WERI-Rb-1 (cell line): ENCODE measurements around the gene ATP5F1E.

ENCODE experiments used
- DNase-seq: peaks from one replicate; pipeline ENCODE4 v3.0.0-alpha.2; 2020
- H3K27ac ChIP-seq: fragments of 250-450 bp; sonication (Bioruptor Pico); 2 replicates; pipeline ENCODE4 v1.5.1; 2020; ENCODE audit warnings: mild to moderate bottlenecking, moderate library complexity
- H3K27me3 ChIP-seq: fragments of 250-450 bp; sonication (Bioruptor Pico); 2 replicates; pipeline ENCODE4 v1.5.1; 2021; ENCODE audit warnings: mild to moderate bottlenecking, low read depth, moderate library complexity; ENCODE audit not compliant: insufficient read depth, severe bottlenecking
- H3K36me3 ChIP-seq: fragments of 250-450 bp; sonication (Bioruptor Pico); 2 replicates; pipeline ENCODE4 v1.5.1; 2020; ENCODE audit warnings: mild to moderate bottlenecking, moderate library complexity
- H3K4me3 ChIP-seq: 2 replicates; pipeline ENCODE4 v1.5.1; 2011; ENCODE audit warnings: low read depth, mild to moderate bottlenecking, control low read depth, low read length
- H3K9me3 ChIP-seq: fragments of 250-450 bp; sonication (Bioruptor Pico); 2 replicates; pipeline ENCODE4 v1.5.1; 2021; ENCODE audit warnings: mild to moderate bottlenecking, moderate library complexity; ENCODE audit not compliant: severe bottlenecking
- CTCF ChIP-seq: IDR thresholded peaks from 2 replicates; pipeline ENCODE4 v1.5.1; 2011; ENCODE audit warnings: low read depth, mild to moderate bottlenecking, control low read depth, inconsistent platforms, low read length

The ATP5F1E gene

GRCh38 chr20:59001449-59002171, 30.5 kb downstream of the ATP5F1E start:
- TF ChIP-seq CTCF, result no peak
- H3K36me3 ChIP-seq, result peaks cover 1% of the 10 kb centered on the region; the same call in 1 of the 2 replicates
- H3K9me3 ChIP-seq, result no peaks in the 10 kb centered on the region

GRCh38 chr20:59001068-59001448, 31.1 kb downstream of the ATP5F1E start:
- DNase-seq, result no peak
- H3K36me3 ChIP-seq, result peaks cover 5% of the 10 kb centered on the region
- H3K9me3 ChIP-seq, result no peaks in the 10 kb centered on the region
- H3K4me3 ChIP-seq, result no peak overlapping the region
- no peak overlapping the region for H3K27ac ChIP-seq
- H3K27me3 ChIP-seq, result no peaks in the 10 kb centered on the region
- TF ChIP-seq CTCF, result no peak

More at GRCh38 chr20:59001449-59002171, 30.5 kb downstream of the ATP5F1E start:
- H3K4me3 ChIP-seq, result no peak overlapping the region
- DNase-seq, result no peak
- H3K27ac ChIP-seq, result no peak overlapping the region
- no peaks in the 10 kb centered on the region for H3K27me3 ChIP-seq

GRCh38 chr20:59000326-59000725, 31.8 kb downstream of the ATP5F1E start:
- no peak overlapping the region for H3K27ac ChIP-seq
- TF ChIP-seq CTCF, result no peak
- H3K36me3 ChIP-seq, result peaks cover 12% of the 10 kb centered on the region
- H3K27me3 ChIP-seq, result no peaks in the 10 kb centered on the region
- H3K9me3 ChIP-seq, result no peaks in the 10 kb centered on the region
- no peak for DNase-seq
- H3K4me3 ChIP-seq, result no peak overlapping the region

- H3K27ac ChIP-seq, result no peak overlapping the region
- DNase-seq, result no peak
- H3K36me3 ChIP-seq, result peaks cover 29% of the 10 kb centered on the region
- no peak for TF ChIP-seq CTCF
- H3K9me3 ChIP-seq, result no peaks in the 10 kb centered on the region
- no peaks in the 10 kb centered on the region for H3K27me3 ChIP-seq
- H3K4me3 ChIP-seq, result no peak overlapping the region
Measured at GRCh38 chr20:58998656-58999055, 33.5 kb downstream of the ATP5F1E start.

GRCh38 chr20:58997141-58997770, 34.9 kb downstream of the ATP5F1E start:
- TF ChIP-seq CTCF, result no peak
- Histone ChIP-seq H3K27me3 (no peaks in the 10 kb centered on the region), H3K27ac (no peak overlapping the region), H3K4me3 (no peak overlapping the region), H3K9me3 (no peaks in the 10 kb centered on the region), H3K36me3 (peaks cover 43% of the 10 kb centered on the region)
- DNase-seq, result no peak
